Measurements from ENCODE around the gene KRTAP5-2. TPM values are rescaled to one million over a fixed set of nuclear protein-coding genes. Genes with fewer than 3 reads are reported as not detected.
"Not testable (repeated sequence)": the region's sequence is repeated elsewhere in the genome, so short reads cannot be mapped to it uniquely, and the experiment has no call there.

Gene KRTAP5-2
- total RNA-seq, 2 experiments from 2014 or later = not detected

DNA sequence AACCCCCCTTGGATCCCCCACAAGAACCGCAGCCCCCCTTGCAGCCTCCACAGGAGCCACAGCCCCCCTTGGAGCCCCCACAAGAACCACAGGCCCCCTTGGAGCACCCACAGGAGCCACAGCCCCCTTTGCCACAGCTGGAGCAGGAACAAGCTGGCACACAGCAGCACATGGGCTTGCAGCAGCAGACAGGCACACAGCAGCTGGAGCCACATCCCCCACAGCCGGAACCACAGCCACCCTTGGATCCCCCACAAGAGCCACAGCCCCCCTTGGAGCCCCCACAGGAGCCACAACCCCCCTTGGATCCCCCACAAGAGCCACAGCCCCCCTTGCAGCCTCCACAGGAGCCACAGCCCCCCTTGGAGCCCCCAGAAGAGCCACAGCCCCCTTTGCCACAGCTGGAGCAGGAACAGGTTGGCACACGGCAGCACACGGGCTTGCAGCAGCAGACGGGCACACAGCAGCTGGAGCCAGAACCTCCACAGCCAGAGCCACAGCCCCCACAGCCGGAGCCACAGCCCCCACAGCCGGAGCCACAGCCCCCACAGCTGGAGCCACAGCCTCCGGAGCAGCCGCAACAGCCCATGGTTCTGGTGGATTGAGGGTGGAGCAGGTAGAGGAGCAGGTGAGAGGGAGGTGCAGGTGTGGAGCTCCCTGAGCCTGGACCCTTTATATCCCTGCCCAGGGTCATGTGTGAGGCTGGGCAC is 13.3 kb downstream of the KRTAP5-2 start, which contains the start of gene KRTAP5-1:
Gene KRTAP5-1, minus strand, starts transcription at position 623 of the 710 bp plus-strand sequence. Its CDS starts 34 bp downstream, at position 589.
- DNase-seq, H3K27ac Mint-ChIP-seq, H3K4me3 Mint-ChIP-seq, H3K9me3 Mint-ChIP-seq, H3K36me3 Mint-ChIP-seq: not testable (repeated sequence)
- H3K4me1 Mint-ChIP-seq = peaks cover 13% of the 10 kb centered on the region
- H3K27me3 Mint-ChIP-seq = peaks cover 39% of the 10 kb centered on the region

GRCh38 chr11:1582909-1583308 is 15.2 kb downstream of the KRTAP5-2 start:
- not testable (repeated sequence) for DNase-seq, H3K36me3 Mint-ChIP-seq, H3K4me3 Mint-ChIP-seq, H3K4me1 Mint-ChIP-seq, H3K27ac Mint-ChIP-seq, H3K9me3 Mint-ChIP-seq
- peaks cover 29% of the 10 kb centered on the region for H3K27me3 Mint-ChIP-seq

DNA sequence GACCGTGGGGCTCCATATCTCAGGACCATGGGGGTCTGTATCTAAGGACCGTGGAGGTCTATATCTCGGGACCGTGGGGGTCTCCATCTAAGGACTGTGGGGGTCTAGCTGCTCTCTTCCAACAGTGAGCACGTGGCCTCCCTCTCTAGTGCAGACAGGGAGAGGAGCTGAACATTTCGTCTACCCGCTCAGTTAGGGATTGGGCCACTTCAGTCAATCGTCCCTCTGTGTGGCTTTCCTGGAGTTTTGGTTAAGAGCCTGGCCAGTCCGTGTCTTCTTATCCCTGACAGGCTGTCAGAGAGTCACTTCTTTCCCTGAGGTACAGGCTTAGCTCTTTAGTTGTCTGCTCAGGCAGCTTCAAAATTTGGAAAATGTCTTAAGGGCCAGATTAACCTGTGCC is 16.1 kb downstream of the KRTAP5-2 start:
- Mint-ChIP-seq H3K4me3 (no peak overlapping the region), H3K27me3 (peaks cover 27% of the 10 kb centered on the region), H3K4me1 (peaks cover 7% of the 10 kb centered on the region), H3K9me3 (peaks cover 5% of the 10 kb centered on the region), H3K27ac (no peak overlapping the region), H3K36me3 (no peaks in the 10 kb centered on the region)
- no peak for DNase-seq

GRCh38 chr11:1576825-1577224 is 21.3 kb downstream of the KRTAP5-2 start:
- H3K9me3 Mint-ChIP-seq = peaks cover 5% of the 10 kb centered on the region
- no peak overlapping the region for H3K4me3 Mint-ChIP-seq
- no peak overlapping the region for H3K27ac Mint-ChIP-seq
- H3K4me1 Mint-ChIP-seq = peaks cover 8% of the 10 kb centered on the region
- peaks cover 15% of the 10 kb centered on the region for H3K27me3 Mint-ChIP-seq
- H3K36me3 Mint-ChIP-seq = no peaks in the 10 kb centered on the region
- DNase-seq = no peak

DNA sequence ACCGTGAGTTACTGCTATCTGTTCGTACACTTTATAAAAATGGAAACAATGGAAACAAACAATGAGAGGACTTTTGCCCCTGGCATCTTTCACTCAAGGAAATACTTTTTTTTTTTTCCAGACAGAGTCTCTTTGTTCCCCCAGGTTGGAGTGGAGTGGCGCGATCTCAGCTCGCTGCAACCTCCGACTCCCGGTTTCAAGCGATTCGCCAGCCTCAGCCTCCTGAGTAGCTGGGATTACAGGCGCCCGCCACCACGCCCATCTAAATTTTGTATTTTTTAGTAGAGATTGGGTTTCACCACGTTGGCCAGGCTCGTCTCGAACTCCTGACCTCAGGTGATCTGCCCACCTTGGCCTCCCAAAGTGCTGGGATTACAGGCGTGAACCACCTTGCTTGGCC is 22.3 kb downstream of the KRTAP5-2 start:
- not testable (repeated sequence) for DNase-seq, H3K27ac Mint-ChIP-seq, H3K4me1 Mint-ChIP-seq, H3K9me3 Mint-ChIP-seq, H3K36me3 Mint-ChIP-seq, H3K4me3 Mint-ChIP-seq
- peaks cover 15% of the 10 kb centered on the region for H3K27me3 Mint-ChIP-seq

DNA sequence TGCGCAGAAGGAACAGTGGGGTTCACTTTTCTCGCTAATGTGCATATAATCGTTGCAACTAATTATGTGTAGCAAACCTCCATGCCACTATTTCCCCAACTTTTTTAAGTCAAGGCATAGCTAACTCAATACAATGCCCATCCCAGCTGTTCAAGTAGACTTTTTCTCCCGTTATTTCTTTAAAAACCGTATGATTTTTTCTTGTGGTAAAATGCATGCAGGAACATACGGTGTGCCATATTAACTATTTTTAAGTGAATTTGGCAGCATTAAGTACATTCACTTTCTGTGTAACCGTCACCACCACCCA is 23.2 kb downstream of the KRTAP5-2 start:
- peaks cover 15% of the 10 kb centered on the region for H3K4me1 Mint-ChIP-seq
- peaks cover 5% of the 10 kb centered on the region for H3K9me3 Mint-ChIP-seq
- H3K27me3 Mint-ChIP-seq = peaks cover 15% of the 10 kb centered on the region
- H3K4me3 Mint-ChIP-seq = no peak overlapping the region
- H3K27ac Mint-ChIP-seq = no peak overlapping the region
- H3K36me3 Mint-ChIP-seq = no peaks in the 10 kb centered on the region
- DNase-seq = no peak

GRCh38 chr11:1574238-1574932 is 23.7 kb downstream of the KRTAP5-2 start:
- DNase-seq = peak; percentile 69
- H3K27ac Mint-ChIP-seq = no peak overlapping the region
- peaks cover 15% of the 10 kb centered on the region for H3K27me3 Mint-ChIP-seq
- H3K9me3 Mint-ChIP-seq = peaks cover 5% of the 10 kb centered on the region
- peaks cover 15% of the 10 kb centered on the region for H3K4me1 Mint-ChIP-seq
- no peaks in the 10 kb centered on the region for H3K36me3 Mint-ChIP-seq
- H3K4me3 Mint-ChIP-seq = peak overlapping the region; percentile 18

GRCh38 chr11:1573903-1574237 is 24.2 kb downstream of the KRTAP5-2 start:
- no peak overlapping the region for H3K4me3 Mint-ChIP-seq
- H3K27me3 Mint-ChIP-seq = peaks cover 15% of the 10 kb centered on the region
- H3K27ac Mint-ChIP-seq = no peak overlapping the region
- H3K9me3 Mint-ChIP-seq = peaks cover 5% of the 10 kb centered on the region
- H3K4me1 Mint-ChIP-seq = peaks cover 15% of the 10 kb centered on the region
- no peaks in the 10 kb centered on the region for H3K36me3 Mint-ChIP-seq
- DNase-seq = no peak

DNA sequence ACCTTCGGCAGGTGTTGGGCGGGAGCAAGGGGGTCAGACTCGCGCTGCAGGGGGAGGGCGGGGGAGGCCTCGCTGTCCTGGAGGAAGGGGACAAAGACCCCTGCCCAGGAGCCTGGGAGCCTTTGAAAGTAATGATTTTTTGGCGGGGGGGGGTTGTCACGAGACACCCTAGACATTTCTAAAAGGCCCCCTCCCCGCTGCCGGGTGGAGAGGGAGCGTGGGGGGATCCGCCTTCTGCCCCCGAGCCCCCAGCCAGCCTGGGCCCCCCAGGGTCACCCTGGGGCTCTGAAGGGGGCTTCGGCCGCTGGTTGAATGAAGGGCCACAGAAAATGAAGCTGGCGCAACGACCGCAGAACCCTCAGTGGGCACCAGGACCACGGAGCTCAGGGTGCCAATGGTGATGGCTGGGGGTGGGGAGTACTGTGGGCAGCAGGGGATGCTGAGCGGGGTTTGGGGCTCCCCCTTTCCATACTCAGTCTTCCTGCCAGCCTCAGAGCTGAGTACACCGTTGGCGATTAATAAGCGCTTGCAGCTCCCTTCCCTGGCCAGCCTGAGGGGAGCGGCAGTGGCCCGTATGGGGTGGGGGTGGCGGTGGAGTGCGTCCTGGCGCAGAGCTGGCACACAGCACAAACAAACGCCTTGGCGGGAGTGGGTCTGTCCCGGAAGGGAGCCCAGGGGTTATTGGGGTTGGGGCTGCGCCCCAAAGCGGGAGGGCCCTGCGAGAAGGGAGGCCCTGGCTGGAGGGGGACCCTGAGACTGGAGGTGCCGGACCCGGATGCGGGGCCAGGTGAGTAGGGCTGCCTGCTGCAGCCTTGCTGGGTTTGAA is 24.8 kb downstream of the KRTAP5-2 start:
- Mint-ChIP-seq H3K27ac (no peak overlapping the region), H3K4me3 (peak overlapping the region; percentile 45), H3K9me3 (no peaks in the 10 kb centered on the region), H3K4me1 (peaks cover 15% of the 10 kb centered on the region), H3K36me3 (no peaks in the 10 kb centered on the region), H3K27me3 (peaks cover 15% of the 10 kb centered on the region)
- no peak for DNase-seq

DNA sequence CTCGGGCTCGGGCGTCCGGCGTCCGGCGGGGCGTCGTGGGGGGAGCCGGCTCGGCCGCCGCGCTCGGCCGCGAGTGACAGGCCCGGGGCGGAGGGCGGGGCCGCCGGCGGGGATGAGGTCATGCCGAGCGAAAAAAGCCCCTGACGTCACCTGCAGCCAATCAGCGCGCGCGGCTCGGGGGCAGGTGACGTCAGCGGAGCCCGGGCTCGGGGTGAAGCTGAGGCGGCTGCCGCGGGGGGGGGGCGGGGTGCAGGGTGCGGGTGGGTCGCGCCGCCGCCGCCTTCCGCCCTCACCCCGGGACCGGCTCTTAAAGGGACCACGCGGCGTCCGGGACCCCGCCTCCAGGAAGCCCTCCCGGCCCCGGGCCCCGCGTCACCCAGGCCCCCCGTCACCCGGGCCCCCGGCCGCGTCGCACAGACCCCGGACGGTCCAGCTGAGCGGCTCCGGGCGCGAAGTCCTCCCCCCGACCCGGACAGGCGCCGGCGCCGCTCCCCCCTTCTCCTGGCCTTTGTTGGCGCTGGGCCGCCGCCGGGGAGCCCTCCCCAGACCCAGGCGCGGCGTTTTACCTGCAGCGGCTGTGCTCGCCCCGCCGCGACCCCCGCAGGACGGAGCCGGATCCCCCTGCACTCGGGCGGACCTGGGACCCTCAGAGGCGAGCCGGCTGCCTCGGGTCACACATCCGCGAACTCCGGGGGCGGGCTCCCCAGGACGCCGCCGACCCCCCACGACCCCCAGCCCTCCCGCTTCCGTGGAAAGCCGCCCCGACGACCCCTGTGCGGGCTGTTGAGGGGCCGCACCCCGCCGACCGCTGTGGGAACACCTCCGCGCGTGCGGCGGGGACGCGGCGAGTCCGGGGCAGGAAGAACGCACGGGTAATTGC is 25.7 kb downstream of the KRTAP5-2 start, which contains the start of gene DUSP8:
Gene DUSP8, minus strand, starts transcription at position 75 of the 880 bp plus-strand sequence. CDS start 6,445 bp downstream, outside the sequence.
- peak; percentile 93 for DNase-seq
- H3K36me3 Mint-ChIP-seq = no peaks in the 10 kb centered on the region
- peaks cover 15% of the 10 kb centered on the region for H3K4me1 Mint-ChIP-seq
- peak within 1 kb of the TSS; percentile 45 for H3K4me3 Mint-ChIP-seq
- peaks cover 15% of the 10 kb centered on the region for H3K27me3 Mint-ChIP-seq
- no peak within 1 kb of the TSS for H3K27ac Mint-ChIP-seq
- no peaks in the 10 kb centered on the region for H3K9me3 Mint-ChIP-seq

DNA sequence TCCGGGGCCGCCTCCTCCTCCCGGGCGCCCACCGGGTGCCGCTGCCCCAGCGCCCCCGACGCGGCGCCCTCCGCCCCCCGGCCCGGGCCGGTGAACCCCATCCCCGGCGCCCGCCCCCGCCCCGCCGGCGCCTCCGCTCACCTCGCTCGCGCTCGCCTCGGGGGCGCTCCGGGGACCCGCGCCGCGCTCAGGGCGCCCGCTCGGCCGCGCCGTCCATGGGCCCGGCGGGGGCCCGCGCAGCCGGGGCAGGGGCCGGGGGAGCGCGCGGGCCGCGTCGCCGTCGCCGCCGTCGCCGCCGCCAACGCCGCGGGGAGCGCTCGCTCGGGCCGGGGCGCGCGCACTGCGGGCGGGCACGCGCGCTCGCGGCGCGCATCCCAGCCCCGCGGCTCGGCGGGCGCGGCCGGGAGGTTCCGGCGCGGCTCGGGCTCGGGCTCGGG is 26.3 kb downstream of the KRTAP5-2 start:
- H3K36me3 Mint-ChIP-seq = no peaks in the 10 kb centered on the region
- H3K4me3 Mint-ChIP-seq = no peak overlapping the region
- H3K27ac Mint-ChIP-seq = no peak overlapping the region
- DNase-seq = no peak
- peaks cover 15% of the 10 kb centered on the region for H3K4me1 Mint-ChIP-seq
- peaks cover 15% of the 10 kb centered on the region for H3K27me3 Mint-ChIP-seq
- no peaks in the 10 kb centered on the region for H3K9me3 Mint-ChIP-seq

DNA sequence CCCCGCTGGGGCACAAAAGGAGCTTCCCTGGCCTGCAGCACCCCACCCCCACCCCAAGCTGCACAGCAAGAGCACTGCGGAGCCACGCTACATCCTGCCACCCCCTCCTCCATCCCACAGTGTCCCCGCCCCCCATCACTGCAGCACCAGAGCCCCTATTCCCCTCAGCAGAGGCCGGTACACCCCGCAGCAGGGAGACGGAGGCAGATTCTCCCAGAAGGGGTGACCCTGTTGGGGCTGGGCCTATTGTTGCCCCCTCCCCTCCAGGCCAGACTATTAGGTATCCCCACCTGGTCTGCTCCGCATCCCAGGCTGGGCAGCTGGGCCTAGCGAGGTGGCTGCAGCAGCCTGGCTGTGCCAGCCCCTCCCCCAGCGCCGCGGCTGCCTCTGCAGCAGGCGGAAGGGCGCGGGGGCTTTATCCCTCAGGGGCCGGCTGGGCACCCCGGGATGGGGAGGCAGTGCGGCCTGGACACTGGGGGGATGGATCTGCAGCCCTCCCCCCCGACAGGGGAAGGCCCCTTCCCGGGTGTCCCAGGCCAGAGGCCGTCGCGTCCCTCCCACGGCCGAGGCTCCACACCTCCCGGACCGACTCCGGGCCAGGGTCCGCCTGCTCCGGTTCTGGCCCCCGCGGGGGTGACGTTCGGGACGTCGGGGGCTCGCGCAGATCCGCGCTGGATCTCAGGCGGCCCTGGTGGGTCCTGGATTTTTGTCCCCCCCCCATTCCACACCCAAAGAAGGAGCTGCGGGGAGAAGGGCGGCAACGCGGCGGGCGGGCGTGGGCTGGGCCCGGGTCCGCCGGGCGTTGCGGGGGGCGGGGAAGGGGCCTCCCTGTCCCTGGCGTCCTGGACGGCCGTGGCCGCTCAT is 27.0 kb downstream of the KRTAP5-2 start:
- no peaks in the 10 kb centered on the region for H3K36me3 Mint-ChIP-seq
- no peaks in the 10 kb centered on the region for H3K9me3 Mint-ChIP-seq
- H3K4me1 Mint-ChIP-seq = peaks cover 15% of the 10 kb centered on the region
- peaks cover 15% of the 10 kb centered on the region for H3K27me3 Mint-ChIP-seq
- H3K4me3 Mint-ChIP-seq = peak overlapping the region; percentile 51
- no peak for DNase-seq
- H3K27ac Mint-ChIP-seq = no peak overlapping the region

GRCh38 chr11:1570531-1570895 is 27.6 kb downstream of the KRTAP5-2 start:
- DNase-seq = no peak
- H3K27ac Mint-ChIP-seq = no peak overlapping the region
- H3K36me3 Mint-ChIP-seq = no peaks in the 10 kb centered on the region
- H3K4me3 Mint-ChIP-seq = peak overlapping the region; percentile 51
- H3K9me3 Mint-ChIP-seq = no peaks in the 10 kb centered on the region
- H3K27me3 Mint-ChIP-seq = peaks cover 14% of the 10 kb centered on the region
- H3K4me1 Mint-ChIP-seq = peaks cover 15% of the 10 kb centered on the region

DNA sequence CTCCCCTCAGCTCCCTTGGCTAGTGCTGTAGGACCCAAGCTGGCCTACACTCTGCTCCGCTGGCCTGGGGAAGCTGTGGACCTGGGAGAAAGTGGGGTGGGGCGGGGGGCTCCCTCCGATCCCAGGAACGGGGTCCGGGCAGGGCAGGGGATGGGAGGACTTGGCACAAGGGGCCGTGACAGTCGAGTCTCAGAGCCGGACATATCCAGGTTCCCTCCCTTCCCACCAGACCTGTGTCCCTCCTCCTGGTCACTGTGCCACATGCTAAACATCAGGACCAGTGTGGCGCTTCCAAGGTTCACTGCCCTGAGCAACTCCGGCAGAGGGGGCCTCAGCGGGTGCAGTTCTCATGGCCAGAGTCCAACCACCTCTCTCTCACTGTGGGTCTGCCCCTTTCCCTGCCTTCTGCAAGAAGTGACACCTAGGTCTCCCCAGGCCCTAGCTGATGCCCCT is 28.1 kb downstream of the KRTAP5-2 start:
- H3K36me3 Mint-ChIP-seq = no peaks in the 10 kb centered on the region
- no peak overlapping the region for H3K27ac Mint-ChIP-seq
- peaks cover 15% of the 10 kb centered on the region for H3K4me1 Mint-ChIP-seq
- H3K27me3 Mint-ChIP-seq = peaks cover 9% of the 10 kb centered on the region
- H3K4me3 Mint-ChIP-seq = no peak overlapping the region
- no peak for DNase-seq
- no peaks in the 10 kb centered on the region for H3K9me3 Mint-ChIP-seq
